NCI-H460 (cell line): ENCODE measurements around the gene GAS1. TPM values are rescaled to one million over a fixed set of nuclear protein-coding genes. Genes with fewer than 3 reads are reported as not detected.
A peak's percentile ranks its signal among the peaks of the same experiment; 100 is the strongest.

ENCODE experiments used
- DNase-seq: peaks from one replicate; pipeline ENCODE4 v3.0.0-alpha.2; 2016; ENCODE audit warnings: low read depth; ENCODE audit errors: extremely low read depth
- total RNA-seq: library from RNA; depleted of rRNA; stranded (reverse); fragments of >200 nt; shearing (Covaris generic); gene quantifications from 2 replicates; pipeline ENCODE4 v1.2.3, GENCODE V29; 2014

The GAS1 gene
- total RNA-seq, 1 experiment from 2014 or later: 5.0 TPM

DNA sequence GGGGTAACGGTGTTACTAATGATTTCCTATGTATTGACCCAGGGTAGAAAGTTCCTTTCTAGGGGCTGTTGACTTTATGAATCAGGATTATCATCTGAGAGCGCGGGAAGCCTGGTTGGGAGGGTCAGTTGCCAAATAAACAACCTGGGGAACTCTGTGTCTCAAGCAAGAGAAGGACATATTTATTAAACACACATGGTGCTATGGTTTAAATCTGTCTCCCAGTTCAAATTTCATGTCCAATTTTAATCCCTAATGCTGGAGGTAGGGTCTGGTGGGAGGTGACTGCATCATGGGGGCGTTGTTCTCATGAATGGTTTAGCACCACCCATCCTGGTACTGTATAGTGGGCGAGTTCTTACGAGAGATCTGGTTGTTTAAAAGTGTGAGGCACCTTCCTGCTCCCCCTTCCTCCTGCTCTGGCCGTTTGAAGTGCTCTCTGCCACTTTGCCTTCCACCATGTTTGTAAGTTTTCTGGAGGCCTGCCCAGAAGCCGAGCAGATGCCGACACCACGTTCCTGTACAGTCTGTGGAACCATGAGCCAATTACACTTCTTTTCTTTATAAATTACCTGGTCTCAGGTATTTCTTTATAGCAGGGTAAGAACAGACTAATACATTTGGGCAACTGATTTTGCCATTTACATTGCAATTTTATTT, 19.7 kb upstream of the GAS1 start:
- DNase-seq: no peak

DNA sequence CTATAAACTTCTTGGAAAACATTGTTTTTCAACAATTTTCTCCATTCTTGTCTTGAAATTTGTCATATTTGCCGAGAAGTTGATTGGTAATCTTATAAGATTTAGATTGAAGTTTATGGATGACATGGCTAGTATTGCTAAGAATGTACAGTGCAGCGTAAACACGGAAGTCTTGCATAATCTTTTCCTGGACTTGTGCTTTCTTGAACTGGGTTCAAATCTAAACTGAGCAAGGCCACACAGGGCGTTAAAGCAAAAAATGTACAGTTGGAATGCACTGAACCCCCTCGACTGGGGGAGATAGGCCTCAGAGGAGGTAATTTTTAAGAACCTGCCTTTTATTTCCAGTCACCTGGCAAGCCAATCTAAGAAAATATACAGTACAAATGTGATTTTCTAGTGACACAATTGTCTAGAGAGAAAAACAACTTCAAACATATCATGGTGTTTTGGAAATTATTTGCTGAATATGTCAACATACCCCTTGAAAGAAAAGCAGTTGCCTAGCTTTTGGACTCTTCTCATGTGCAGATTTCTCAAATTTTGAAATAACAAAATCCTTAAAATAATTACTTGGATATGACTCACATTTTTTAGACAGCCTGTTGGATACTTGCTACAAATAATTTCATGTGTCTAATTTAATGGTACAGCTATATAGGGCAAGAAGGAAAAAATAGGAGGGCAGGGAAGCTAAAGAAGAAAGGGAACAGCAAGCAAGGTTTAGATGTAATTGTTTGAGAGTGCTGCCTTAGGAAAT, 18.5 kb upstream of the GAS1 start:
- DNase-seq: no peak

DNA sequence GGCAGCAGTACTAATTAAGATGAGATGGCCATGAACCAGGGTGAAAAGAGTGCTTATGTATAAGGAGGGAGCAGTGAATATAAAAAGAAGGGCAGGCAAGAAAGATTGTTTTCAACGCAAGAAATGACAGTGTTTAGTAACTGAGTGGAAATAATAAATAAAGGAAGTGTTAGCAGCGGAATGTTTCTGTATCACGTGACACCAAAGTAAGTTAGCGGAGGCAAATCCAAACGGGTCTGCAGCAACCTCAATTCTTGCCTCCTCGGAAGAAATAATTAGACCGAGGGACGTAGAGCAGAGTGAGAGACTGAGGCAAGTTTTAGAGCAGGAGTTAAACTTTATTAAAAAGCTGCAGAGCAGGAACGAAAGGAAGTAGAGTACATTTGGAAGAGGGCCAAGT, 15.4 kb upstream of the GAS1 start:
- no peak for DNase-seq

DNA sequence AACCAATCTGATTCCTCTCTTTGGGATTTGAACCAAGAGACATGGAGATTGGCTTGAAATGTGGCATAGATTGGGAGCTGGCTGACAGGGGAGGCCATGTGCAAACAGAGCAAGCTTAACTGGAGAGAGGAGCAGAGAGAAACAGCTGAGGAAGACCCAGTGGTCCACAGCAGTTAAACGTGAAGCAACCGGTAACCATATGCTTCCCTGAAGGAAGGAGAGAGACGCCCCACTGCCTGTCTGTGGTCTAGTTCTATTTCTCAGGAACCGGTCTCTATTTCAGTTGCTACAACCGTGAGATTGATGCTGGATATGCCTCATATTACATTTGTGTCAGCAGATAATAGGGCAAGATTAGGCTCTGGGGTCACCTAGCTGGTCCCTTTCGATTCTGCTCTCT, 13.6 kb upstream of the GAS1 start:
- no peak for DNase-seq

DNA sequence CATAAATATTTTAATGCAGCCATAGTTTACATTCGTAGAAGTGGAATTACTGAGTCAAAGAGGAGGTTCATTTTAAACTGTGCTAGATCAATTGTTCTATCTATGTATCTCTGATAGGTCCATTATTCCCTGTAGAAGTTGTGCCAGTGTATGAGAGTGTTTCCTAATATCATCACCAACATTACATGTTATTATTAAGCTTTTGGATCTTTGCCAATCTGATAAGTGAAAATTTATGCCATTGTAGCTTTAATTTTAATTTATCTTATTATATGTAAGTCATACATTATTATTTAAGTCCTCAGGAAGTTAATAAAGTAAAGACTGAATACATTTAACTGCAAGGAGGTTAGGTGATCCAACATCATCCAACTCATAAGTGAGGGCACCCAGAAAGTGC, 10.9 kb upstream of the GAS1 start:
- no peak for DNase-seq

DNA sequence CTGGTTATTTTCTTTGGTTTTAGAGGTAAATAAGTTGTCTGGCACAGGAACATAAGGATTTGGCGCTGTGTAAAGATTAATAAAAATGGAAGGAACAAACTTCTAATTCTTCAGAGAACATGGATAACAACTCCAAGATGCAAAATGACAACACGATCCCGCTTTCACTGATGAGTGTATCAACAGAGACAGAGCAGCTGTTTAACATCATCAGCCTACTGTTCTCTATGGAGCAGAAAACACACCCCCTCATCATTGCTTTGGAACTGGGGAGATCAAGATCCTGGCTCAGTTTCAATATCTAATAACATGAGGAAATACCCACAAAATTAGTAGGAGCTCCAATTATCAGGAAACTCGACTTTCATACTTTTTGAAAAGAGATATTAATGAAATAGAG, 8.3 kb upstream of the GAS1 start:
- no peak for DNase-seq

DNA sequence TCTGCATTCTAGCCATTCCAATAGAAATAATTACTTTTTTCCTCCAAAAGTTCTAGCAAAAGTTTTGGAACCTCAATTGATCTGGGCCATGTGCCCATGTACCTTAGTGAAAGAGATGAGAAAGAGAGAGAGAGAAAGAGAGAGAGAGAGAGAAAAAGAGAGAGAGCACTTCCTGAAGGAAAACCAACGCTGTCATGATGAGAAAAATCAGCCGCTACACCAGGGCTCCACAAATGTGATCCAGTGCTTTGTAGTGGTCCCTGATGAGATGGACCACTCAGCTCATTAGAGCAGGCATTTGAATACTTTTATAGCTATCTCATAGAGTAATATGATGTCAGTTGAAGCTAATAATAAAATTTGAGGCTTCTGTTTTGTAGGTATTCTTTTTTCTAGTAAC, 7.7 kb upstream of the GAS1 start:
- DNase-seq: no peak

DNA sequence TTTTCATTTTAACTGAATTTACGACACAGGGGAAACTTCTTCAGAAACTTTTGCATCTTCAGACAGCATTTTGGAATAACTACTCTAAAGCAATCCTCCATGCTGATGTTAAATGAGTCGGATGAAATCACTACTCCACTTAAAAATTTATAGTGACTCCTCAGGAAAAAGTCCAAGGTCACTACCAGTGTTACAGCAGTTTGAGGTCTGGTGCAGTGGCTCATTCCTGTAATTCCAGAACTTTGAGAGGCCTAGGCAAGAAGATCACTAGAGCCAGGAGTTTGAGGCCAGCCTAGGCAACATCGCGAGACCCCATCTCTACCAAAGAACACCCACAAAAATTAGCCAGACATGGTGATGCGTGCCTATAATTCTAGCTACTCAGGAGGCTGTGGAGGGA, 5.9 kb upstream of the GAS1 start:
- no peak for DNase-seq

DNA sequence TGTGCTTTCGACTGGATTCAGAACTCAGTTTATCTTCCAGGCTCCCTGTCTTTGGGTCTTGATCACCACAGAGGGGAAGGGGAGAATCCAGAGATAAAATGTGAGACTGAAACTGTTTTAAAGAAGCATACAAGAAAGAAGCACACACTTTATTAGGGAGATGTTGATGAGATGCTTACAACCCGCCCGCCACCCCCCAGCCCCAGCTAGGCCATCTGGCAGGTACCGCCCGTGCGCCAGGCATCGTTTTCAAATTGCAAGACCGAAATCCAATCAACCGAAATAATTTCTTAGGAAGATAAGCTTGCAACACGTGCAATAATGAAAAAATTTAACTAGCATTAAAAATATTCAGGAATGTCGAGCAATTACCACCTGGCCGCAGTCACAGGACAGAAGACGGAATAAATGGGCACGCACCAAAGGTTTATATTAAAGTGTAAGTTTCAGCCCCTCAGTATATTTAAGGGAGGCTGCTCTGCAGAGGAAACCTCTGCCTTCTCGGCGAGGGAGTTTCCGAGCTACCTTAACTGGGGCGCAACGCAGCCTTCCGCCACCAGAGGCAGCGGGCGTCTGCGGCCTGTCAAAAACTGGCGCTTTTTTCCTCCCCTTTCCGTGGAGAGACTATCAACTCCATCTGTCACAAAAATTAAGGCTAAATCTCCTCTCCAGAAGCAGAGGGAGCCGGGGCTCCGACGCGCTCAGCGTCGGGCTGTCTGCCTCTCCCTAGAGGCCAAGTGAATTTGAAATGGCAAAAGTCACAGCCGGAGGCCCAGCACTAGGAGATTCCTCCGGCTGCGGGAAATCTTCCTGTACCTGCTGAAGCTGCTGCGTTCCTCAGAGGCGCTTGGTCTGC, 996 bp upstream of the GAS1 start:
- DNase-seq: peak; percentile 75

DNA sequence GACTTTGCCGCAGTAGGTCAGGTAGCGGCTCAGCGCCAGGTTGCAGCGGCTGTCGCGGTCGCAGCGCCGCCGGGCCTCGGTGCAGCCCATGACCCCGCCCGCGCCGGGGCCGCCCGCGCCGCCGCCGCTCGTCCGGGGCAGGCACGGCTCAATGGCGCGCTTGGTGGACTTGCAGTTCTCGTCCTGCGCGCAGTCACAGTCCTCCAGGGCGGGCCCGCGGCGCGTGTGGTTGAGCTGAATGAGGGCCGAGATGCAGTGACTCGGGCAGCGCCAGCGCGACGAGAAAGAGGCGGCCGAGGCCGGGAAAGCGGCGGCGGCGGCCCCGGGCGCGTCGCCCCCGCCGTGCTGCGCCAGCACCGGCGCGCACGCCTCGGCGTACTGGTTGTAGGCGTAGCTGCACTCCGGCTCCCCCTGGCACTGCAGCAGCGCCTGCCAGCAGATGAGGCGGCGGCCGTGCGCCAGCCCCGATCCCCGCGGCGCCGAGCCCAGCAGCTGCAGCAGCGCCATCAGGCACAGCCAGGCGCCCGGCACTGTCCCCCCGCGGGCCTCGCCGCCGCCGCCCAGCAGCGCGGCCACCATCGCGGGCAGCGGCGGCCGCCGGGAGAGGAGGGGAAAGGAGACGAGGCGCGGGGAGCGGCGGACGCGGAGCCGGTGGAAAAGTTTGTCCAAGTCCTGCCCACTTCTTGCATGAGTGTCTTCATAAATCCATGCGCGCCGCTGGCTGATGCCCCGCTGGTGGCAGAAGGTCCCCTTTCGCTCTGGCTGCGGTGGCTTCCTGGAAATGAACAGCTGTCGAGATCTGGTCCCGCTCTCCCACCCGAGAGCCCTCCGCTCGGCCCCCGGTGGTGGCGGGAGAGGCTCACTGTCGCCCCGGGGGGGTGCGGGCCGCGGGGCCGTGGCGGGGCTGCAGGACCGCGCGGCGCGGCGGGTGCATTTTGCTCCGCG, 833 bp downstream of the GAS1 start:
- peak; percentile 56 for DNase-seq

DNA sequence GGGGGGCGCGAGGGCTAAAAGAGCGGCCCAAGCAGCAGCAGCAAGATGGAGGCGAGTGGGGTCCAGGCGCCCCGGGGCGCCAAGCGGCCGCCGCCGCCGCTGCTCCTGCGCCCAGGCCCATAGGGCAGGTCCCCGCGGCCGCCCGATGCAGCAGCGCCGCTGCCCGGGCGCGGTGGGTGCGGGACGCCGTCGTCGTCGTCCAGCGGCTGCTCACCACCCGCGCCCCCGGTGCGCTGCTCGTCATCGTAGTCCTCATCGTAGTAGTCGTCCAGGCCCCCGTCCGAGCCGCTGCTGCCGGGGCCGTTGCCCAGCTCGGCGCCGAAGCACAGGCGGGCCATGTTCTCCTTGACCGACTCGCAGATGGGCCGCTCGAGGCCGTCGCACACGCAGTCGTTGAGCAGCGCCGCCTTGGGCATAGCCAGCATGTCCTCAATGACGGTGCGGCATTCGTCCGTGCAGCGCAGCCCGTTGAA, 1.5 kb downstream of the GAS1 start:
- no peak for DNase-seq

DNA sequence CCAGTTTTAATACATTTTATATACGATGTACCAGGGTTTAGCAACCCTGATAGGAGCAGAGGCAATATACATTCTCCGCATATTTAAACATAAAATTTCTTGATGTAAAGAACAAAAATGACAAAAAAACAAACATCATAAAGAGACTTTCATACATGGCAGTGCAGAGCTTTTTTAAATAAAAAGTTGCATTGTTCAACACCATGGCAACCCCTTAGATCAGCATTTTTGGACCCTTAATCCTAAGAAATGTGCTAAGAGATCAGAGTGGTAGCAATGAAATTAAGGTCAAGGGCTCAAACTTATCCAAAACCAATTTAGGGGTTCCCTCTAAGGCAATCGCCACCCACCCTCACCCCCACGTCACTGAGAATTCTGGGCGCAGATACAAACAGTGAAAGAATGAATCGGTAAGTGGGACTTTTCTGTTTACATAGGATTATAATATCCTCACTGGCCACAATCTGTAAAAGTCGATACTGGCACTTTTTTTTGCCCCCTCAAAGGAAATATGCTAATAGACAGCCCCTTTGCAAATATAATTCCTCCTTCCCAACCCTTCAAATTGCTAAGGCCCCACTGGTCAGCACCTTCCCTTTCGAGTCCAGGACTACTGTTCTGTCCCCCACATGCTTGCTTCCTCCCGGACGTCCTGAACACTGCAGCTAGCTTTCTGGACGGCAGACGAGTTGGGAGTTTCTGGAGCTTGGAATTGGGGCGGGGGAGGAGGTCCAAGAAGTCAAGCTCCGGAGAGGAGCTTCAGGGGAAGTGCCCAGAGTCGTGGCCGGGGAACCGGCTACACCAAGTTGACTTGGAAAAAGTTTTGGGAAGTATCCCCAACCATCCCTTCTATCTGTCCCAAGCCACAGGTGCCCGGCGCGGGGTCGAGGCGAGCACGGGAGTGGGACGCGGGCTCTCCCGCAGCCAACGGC, 2.2 kb downstream of the GAS1 start:
- no peak for DNase-seq

DNA sequence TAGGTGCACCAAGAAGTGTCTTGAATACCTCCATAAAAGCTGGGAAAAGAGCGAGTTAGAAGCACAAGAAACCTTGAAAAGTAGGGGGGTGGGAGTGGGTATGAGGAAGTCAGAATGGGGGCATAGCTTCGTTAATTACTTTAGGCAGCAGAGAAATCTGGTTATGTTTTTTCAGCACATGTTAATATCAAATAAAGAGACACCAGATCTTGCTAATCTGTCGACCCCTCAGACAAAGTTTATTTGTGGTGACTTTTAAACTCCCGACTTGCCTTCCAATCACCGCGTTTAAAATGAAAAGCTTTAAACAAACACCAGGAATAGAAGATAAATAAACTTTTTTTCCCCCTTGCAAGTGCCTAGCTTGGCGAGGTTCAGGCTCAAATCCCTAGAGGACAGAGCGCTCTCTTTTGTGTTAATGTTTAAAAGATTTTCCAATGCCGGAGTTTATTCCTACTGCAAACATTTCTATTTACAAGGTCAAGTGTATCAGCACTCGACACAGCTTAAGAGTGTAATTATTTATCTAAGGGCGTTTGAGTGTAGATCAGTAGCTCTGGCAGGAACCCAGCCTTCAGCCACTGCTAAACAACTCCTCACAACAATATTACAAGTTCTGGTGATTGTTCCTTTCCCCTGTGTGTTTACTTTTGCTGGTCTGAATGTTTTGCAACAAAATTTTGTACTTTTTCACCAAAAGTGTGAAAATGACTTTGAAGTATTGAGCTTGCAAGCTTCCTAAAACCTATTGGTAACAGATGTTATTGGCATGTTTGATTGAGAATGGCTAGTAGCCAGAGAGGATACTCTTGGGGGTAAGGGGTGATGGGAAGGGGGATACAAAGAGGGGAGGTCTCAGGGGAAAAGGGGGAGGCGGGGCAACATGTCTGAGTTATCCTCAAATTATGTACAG, 3.8 kb downstream of the GAS1 start:
- no peak for DNase-seq

DNA sequence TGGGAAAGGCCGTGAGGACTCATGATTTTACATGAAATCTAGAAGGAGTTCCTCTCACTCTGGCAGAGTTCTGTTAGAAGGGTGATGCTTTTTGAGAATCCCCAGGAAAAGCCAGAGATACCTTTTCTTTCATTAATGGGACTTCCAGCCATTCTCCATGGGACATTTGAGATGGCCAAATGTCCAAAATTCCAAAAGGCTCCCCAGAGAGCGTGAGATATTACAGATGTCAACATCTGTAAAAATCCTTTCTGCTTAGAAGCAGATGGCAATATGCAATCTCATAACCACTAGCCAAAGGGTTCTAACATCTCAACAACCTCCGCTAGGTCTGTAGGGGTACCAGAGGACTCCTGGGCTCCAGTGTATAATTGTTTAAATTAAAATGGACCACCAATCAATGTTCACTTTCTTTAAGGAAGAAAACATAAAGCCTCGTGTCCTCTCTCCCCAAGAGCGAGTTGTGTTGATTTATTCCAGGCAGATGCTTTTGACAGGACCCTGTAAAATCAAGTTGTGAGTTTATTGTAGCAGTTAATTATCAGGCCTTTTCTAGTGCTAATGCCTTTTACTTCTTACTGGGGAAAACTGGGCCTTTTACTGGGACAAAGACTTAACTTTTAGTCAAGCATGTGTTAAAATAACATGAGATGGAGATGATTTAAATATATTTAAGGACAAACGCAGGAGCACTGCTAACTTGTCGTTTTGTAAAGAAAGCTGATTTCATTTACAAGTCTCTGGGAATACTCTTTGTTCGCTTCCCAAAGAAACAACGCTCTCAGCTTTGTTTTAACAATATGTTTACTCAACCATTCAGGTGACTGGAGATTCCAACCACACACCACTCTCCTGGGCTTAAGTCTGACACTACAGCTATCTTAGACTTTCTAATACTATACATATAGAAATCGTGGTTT, 4.8 kb downstream of the GAS1 start:
- DNase-seq: no peak

DNA sequence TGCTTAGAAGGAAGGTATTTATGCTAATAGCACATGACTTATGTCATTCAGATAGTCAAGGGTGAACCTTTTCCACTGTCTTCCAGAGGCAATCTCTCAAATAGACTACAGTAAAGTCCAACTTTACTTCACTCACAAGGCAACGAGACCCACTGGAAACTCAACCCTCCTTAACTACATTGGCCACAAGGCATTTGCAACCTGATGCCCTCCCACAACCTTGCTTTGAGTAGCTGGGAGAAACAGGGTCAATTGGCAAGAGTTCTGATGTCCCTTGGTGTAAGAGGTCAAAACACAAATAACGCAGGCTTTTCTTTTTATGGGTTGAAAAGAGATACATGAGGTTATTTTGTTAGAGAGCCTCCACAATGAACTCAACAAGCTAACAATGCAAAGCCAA, 6.1 kb downstream of the GAS1 start:
- no peak for DNase-seq

DNA sequence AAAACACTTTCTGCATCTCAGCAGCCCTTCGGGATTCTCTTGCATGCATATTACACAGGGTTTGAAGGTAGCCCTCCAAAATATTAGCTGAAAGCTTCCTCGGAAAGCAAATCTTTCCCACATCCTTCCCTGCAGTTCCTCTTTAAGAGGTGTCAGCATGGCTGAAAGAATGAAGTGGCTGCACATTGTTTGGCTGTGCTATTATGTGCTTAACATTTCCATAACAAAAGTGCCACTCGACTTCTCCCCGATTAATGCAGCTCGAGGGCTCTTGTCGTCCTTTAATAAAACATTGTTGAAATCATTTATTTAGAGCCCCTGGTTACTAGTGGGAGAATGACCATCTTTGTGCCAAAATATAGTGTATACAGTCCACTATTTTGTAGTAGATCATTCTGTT, 6.5 kb downstream of the GAS1 start:
- DNase-seq: no peak

DNA sequence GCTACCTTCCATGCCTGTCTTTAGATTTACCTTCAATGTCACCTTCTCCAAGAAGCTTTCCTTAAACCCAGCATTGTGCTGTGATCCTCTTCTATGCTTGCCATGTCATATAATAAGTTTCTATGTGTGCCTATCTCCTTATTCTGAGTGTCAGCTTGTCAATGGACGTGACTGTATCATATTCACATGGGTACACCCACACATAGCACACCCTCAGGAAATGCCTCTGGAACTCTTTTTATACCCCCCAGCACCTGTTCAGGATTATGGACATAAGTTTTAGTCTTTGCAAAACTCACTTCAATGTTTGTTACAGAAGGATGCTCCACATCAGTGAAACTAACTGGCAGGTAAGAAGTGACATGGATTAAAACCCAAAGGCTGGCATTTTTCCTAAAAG, 7.4 kb downstream of the GAS1 start:
- no peak for DNase-seq
